Endodermal cell (in vitro differentiated cells): ENCODE results near the gene CPNE5. TPM values are rescaled to one million over a fixed set of nuclear protein-coding genes. Genes with fewer than 3 reads are reported as not detected.
"Not testable (repeated sequence)": the region's sequence is repeated elsewhere in the genome, so short reads cannot be mapped to it uniquely, and the experiment has no call there.

Experiments
- DNase-seq: peaks from one replicate; pipeline ENCODE4 v3.0.0-alpha.2; 2017
- H3K27ac ChIP-seq: 2 replicates; pipeline ENCODE4 v1.5.1; 2013; ENCODE audit warnings: mild to moderate bottlenecking, low read depth, low read length, moderate library complexity
- H3K27me3 ChIP-seq: 2 replicates; pipeline ENCODE4 v1.6.1; 2013; ENCODE audit warnings: mild to moderate bottlenecking, low read length, moderate library complexity; ENCODE audit not compliant: insufficient read depth, control insufficient read depth, poor library complexity, severe bottlenecking
- H3K36me3 ChIP-seq: 2 replicates; pipeline ENCODE4 v1.7.0; 2013; ENCODE audit warnings: mild to moderate bottlenecking, low read length, moderate library complexity; ENCODE audit not compliant: control insufficient read depth, insufficient read depth
- H3K4me1 ChIP-seq: one replicate; pipeline ENCODE4 v1.7.0; 2013; ENCODE audit warnings: low read length; ENCODE audit not compliant: control insufficient read depth, insufficient read depth
- H3K4me3 ChIP-seq: 2 replicates; pipeline ENCODE4 v1.5.1; 2013; ENCODE audit warnings: mild to moderate bottlenecking, low read length, moderate library complexity
- H3K9ac ChIP-seq: 2 replicates; pipeline ENCODE4 v1.6.1; 2013; ENCODE audit warnings: mild to moderate bottlenecking, low read length, moderate library complexity; ENCODE audit not compliant: poor library complexity, severe bottlenecking; ENCODE audit errors: extremely low read depth
- H3K9me3 ChIP-seq: 2 replicates; pipeline ENCODE4 v1.6.1; 2013; ENCODE audit warnings: mild to moderate bottlenecking, low read length, moderate library complexity; ENCODE audit not compliant: control insufficient read depth
- H3K27ac Mint-ChIP-seq: 2 replicates; pipeline ENCODE4 v1.8.0; 2020; ENCODE audit warnings: mixed read lengths
- H3K27me3 Mint-ChIP-seq: 2 replicates; pipeline ENCODE4 v1.8.0; 2021; ENCODE audit warnings: mild to moderate bottlenecking, mixed read lengths; ENCODE audit not compliant: insufficient read depth
- H3K36me3 Mint-ChIP-seq: 2 replicates; pipeline ENCODE4 v1.8.0; 2020; ENCODE audit warnings: low read depth, mixed read lengths
- H3K4me1 Mint-ChIP-seq: 2 replicates; pipeline ENCODE4 v1.8.0; 2020; ENCODE audit warnings: mixed read lengths
- H3K4me3 Mint-ChIP-seq: 2 replicates; pipeline ENCODE4 v1.8.0; 2020; ENCODE audit warnings: mild to moderate bottlenecking, moderate library complexity, mixed read lengths
- H3K9me3 Mint-ChIP-seq: 2 replicates; pipeline ENCODE4 v1.8.0; 2020; ENCODE audit warnings: mild to moderate bottlenecking, mixed read lengths
- WGBS, 2 experiments: methylation state at CpG; one replicate each; pipeline versions ENCODE4 v1.1.5 to v1.1.7; 2013; ENCODE audit warnings: missing lambda C conversion rate in 2 of 2, mixed read lengths in 1 of 2; ENCODE audit not compliant: insufficient coverage in 1 of 2, insufficient read length in 1 of 2; 5-methylcytosine and 5-hydroxymethylcytosine counted together
- total RNA-seq, 2 donors: library from RNA; stranded (reverse); fragmentation: NEBNext Ultra II Directional in 1 of 2; extraction: Animal tissue kit (Norgen Biotek cat#: 25700) in 1 of 2; gene quantifications; 2 replicates in 1 of 2; 3 replicates in 1 of 2; pipeline ENCODE4 v1.2.1, GENCODE V29; 2021
- TF ChIP-seq, protein P1 (sequence below): fragments of 200-600 bp; sonication (generic); conservative IDR thresholded peaks from 2 replicates; pipeline ENCODE4 v1.5.0; 2021; ENCODE audit warnings: antibody characterized with exemption, mild to moderate bottlenecking

Gene CPNE5
- total RNA-seq, 2 donors from 2014 or later: 0.26 to 0.42 TPM

DNA sequence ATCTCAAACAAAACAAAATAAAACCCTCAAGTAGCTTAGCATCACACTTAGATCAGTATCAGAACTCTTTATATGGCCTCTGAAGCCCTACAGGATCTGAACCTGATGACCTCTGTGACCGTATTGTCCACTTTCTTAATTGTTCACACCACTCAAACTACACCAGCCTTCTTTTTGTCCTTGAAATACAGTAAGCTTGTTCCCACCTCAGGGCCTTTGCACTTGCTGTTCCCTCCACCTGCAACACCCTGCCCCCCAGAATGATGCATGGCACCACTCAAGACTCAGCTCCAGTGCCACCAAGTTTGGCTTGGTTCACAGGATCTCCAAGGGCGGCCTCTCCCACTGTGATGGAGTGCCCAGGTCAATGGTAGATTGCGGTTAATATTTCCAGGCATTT, 25.7 kb downstream of the CPNE5 start:
- Mint-ChIP-seq H3K36me3 (no peaks in the 10 kb centered on the region), H3K9me3 (no peaks in the 10 kb centered on the region), H3K4me3 (no peak overlapping the region), H3K4me1 (peaks cover 28% of the 10 kb centered on the region), H3K27me3 (no peaks in the 10 kb centered on the region), H3K27ac (no peak overlapping the region)
- TF ChIP-seq, protein P1, sequence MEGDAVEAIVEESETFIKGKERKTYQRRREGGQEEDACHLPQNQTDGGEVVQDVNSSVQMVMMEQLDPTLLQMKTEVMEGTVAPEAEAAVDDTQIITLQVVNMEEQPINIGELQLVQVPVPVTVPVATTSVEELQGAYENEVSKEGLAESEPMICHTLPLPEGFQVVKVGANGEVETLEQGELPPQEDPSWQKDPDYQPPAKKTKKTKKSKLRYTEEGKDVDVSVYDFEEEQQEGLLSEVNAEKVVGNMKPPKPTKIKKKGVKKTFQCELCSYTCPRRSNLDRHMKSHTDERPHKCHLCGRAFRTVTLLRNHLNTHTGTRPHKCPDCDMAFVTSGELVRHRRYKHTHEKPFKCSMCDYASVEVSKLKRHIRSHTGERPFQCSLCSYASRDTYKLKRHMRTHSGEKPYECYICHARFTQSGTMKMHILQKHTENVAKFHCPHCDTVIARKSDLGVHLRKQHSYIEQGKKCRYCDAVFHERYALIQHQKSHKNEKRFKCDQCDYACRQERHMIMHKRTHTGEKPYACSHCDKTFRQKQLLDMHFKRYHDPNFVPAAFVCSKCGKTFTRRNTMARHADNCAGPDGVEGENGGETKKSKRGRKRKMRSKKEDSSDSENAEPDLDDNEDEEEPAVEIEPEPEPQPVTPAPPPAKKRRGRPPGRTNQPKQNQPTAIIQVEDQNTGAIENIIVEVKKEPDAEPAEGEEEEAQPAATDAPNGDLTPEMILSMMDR: no peak
- Histone ChIP-seq H3K4me3 (no peak overlapping the region), H3K4me1 (peaks cover 9% of the 10 kb centered on the region), H3K9ac (no peak overlapping the region), H3K9me3 (no peaks in the 10 kb centered on the region), H3K27me3 (no peaks in the 10 kb centered on the region), H3K27ac (no peak overlapping the region), H3K36me3 (no peaks in the 10 kb centered on the region)
- DNase-seq: no peak
- WGBS, 2 experiments: 45 to 65% methylated on average over 2 to 3 of the region's 3 CpGs

DNA sequence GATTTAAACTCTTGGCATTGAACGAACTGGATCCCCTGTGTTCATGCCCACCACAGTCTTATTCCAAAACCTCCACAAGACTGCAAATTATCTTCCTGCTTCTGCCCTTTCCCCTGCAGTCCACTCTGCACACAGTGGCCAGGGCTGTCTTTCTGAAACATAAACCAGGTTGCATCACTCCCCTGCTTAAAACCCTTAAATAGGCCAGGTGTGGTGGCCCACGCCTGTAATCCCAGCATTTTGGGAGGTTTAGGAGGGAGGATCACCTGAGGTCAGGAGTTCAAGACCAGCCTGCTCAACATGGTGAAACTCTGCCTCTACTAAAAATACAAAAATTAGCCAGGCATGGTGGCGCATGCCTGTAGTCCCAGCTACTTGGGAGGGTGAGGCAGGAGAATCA, 26.2 kb downstream of the CPNE5 start:
- H3K9me3 ChIP-seq, H3K36me3 Mint-ChIP-seq, H3K27ac Mint-ChIP-seq, H3K4me1 ChIP-seq, H3K4me3 ChIP-seq, H3K9ac ChIP-seq, DNase-seq, H3K9me3 Mint-ChIP-seq, H3K36me3 ChIP-seq, H3K27me3 Mint-ChIP-seq, H3K27me3 ChIP-seq, H3K27ac ChIP-seq, H3K4me3 Mint-ChIP-seq: not testable (repeated sequence)
- 81 to 90% methylated on average over 3 of the region's 3 CpGs for WGBS, 2 experiments
- peaks cover 30% of the 10 kb centered on the region for H3K4me1 Mint-ChIP-seq

DNA sequence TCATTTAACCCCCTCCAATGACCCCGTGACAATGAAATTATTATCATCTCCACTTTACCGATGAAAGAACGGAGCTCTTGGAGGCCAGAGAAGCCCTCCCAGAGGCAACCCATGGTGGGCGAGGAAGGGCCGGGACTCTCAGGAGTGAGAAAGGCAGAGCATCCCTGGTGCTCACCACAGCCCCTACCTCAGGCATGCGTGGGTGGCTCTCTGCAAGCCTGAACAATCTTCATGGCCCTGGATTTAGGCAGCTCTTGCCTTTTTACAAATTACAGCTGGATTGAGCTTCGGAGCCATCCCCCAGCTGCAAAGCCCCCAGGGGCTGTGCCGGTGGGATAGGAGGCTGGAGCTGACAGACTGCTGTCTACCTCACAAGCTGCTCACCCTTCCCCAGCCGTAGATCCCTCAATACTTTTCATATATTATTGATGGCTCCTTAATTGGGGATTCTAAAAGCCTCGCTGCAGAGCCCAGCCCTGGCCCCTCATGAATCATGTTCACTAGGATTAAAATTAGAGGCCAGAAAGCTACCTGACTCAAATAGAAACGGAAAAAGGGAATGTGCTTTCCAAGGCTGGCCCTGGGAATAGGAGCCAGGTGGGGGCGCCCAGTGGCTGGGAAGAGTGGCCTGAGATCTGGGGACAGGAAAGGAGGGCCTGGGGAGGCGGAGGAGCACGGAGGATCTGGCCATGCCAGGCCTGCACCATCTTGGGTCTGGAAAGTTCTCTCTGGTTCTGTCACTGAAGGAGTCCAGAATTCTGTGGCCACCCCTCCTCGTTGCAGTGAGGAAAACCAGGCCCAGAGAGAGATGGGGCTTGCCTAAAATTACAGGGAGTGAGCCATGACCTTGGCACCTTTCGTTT, 29.1 kb downstream of the CPNE5 start:
- no peaks in the 10 kb centered on the region for H3K27me3 Mint-ChIP-seq
- DNase-seq: peak; percentile 81
- H3K4me1 Mint-ChIP-seq: peaks cover 45% of the 10 kb centered on the region
- no peaks in the 10 kb centered on the region for H3K9me3 ChIP-seq
- H3K4me3 ChIP-seq: no peak overlapping the region
- TF ChIP-seq, protein P1: peak; percentile 56
- H3K27ac Mint-ChIP-seq: peak overlapping the region; percentile 92
- peak overlapping the region; percentile 7 for H3K9ac ChIP-seq
- no peaks in the 10 kb centered on the region for H3K27me3 ChIP-seq
- H3K4me1 ChIP-seq: peaks cover 9% of the 10 kb centered on the region
- no peak overlapping the region for H3K27ac ChIP-seq
- H3K9me3 Mint-ChIP-seq: no peaks in the 10 kb centered on the region
- peak overlapping the region; percentile 12 for H3K4me3 Mint-ChIP-seq
- 73 to 81% methylated on average over 10 to 16 of the region's 16 CpGs for WGBS, 2 experiments
- H3K36me3 Mint-ChIP-seq: no peaks in the 10 kb centered on the region
- H3K36me3 ChIP-seq: no peaks in the 10 kb centered on the region
